ENCODE results near the gene ALX3.

The ALX3 gene

DNA sequence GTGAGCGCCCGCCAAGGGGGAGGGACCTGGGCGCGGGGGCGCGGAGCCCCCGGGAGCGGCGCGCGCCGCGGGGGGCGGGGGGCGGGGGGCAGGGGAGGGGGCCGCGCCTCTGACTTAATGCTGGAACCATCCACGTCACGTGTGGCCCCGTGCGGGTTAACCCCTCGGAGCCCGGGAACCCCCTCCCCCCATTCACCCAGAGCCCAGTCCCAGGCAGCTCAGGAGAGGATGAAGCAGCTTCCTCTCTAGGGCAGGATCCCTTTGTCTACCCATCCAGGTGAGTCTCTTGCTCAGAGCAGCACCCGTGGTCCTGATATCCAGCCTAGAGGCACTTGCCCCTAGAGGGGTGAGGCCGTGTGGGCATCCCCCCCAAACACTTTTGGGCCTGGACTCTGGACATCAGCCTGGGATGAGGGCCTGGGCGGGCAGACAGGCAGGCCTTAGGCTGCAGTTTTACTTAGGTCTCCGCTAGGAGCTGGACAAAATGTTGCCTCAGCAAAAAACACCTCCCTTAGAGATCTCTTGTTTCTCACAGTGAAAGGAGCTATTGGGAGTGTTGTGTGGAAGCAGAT lies at the start of gene ALX3:
ALX3 (minus strand) TSS at position 2 of the 572 bp plus-strand sequence. CDS start 60 bp downstream, outside the sequence.
- Histone ChIP-seq H3K27me3 (peaks cover 100% of the 10 kb centered on the region), H3K4me3 (ENCODE audit: low read depth in 1 of 2, low read length in 1 of 2) (no peak within 1 kb of the TSS), H3K27ac (no peak within 1 kb of the TSS), H3K4me1 (ENCODE audit: control insufficient read depth in 1 of 2, insufficient read depth in 1 of 2, low read depth in 1 of 2, low read length in 1 of 2) (peaks cover 18 to 28% of the 10 kb centered on the region in 2 experiments), H3K9me3 (no peaks in the 10 kb centered on the region), H3K36me3 (no peaks in the 10 kb centered on the region)
- TF ChIP-seq, protein P1, sequence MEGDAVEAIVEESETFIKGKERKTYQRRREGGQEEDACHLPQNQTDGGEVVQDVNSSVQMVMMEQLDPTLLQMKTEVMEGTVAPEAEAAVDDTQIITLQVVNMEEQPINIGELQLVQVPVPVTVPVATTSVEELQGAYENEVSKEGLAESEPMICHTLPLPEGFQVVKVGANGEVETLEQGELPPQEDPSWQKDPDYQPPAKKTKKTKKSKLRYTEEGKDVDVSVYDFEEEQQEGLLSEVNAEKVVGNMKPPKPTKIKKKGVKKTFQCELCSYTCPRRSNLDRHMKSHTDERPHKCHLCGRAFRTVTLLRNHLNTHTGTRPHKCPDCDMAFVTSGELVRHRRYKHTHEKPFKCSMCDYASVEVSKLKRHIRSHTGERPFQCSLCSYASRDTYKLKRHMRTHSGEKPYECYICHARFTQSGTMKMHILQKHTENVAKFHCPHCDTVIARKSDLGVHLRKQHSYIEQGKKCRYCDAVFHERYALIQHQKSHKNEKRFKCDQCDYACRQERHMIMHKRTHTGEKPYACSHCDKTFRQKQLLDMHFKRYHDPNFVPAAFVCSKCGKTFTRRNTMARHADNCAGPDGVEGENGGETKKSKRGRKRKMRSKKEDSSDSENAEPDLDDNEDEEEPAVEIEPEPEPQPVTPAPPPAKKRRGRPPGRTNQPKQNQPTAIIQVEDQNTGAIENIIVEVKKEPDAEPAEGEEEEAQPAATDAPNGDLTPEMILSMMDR (IDR thresholded peaks at IDR 0.05): no peak

DNA sequence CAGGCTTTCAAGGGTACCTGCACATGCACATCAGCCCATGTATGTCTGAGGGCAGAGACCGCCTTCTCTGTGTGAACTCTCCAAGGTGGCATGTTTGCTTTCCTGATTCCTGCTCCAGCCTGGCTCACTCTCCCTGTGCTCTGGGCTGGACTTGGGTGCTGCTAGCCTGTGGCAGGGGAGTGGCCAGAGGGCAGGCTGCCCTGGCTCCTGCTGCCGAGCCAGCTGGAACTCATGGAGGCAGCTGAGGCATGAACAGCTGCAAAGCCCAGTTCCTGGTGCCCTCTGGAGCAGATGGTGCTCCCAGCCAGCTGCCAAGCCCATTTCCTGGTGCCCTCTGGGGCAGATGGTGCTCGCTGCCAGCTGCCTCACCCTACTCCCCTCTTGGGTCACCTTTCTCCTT lies 49.4 kb upstream of the ALX3 start:
- Histone ChIP-seq H3K4me3 (ENCODE audit: low read depth in 1 of 2, low read length in 1 of 2) (no peak overlapping the region), H3K9me3 (no peaks in the 10 kb centered on the region), H3K4me1 (ENCODE audit: control insufficient read depth in 1 of 2, insufficient read depth in 1 of 2, low read depth in 1 of 2, low read length in 1 of 2) (no peaks in the 10 kb centered on the region), H3K36me3 (no peaks in the 10 kb centered on the region), H3K27me3 (peaks cover 64% of the 10 kb centered on the region), H3K27ac (no peak overlapping the region)
- TF ChIP-seq, protein P1 (IDR thresholded peaks at IDR 0.05): no peak

DNA sequence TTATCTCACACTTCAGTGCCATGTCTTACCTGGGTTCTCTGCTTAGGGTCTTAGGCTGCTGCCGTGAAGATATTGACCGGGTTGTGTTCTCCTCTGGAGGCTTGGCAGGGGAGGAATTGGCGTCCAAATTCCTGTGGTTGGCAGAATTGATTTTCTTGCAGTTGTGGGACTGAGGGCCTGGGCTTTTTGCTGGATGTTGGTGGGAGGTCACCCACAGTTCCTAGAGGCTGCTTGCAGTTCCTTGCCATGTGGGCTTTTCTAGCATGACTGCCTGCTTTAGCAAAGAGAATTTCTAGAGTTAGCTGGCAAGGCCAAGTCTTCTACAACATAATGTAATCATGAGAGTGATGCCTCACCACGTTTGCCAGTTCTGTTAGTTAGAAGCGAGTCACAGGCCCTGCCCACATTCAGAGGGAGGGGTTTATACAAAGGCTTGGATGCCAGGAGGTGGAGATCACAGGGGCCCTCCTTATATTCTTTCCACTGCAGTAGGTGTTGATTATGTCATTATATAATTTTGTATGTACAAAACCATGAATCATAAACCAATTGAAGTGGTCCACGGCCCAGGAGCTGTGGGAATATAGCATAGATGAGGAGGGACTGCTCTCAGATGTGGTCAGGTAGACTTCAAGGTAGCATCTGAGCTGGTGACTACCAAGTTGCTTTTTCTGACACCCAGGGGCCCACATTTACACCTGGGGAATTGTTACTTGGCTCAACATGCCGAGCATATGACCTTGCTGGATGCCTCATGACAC lies 48.3 kb upstream of the ALX3 start:
- TF ChIP-seq, protein P1 (IDR thresholded peaks at IDR 0.05): no peak
- Histone ChIP-seq H3K36me3 (no peaks in the 10 kb centered on the region), H3K4me3 (ENCODE audit: low read depth in 1 of 2, low read length in 1 of 2) (no peak overlapping the region), H3K9me3 (no peaks in the 10 kb centered on the region), H3K27ac (no peak overlapping the region), H3K4me1 (ENCODE audit: control insufficient read depth in 1 of 2, insufficient read depth in 1 of 2, low read depth in 1 of 2, low read length in 1 of 2) (no peaks in the 10 kb centered on the region), H3K27me3 (peaks cover 68% of the 10 kb centered on the region)

DNA sequence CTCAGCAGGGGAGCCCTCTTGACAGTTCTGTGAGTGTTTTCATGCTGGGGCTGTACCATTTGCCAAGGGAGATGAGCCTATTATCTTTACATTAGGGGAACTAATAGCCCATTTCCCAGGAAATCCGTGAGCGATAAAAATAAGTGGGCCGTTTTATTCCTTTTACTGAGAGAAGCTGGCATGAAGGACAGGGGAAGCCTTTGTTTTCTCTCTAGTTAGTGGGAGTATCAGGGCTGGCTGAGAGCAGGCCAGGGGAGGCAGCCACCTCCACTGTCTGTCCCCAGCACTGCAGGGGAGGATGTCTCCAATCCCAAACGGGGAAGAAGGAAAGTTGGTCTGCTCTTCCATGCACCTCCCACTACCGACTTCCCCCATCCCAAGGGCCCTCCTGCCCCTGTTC lies 44.3 kb upstream of the ALX3 start:
- Histone ChIP-seq H3K9me3 (no peaks in the 10 kb centered on the region), H3K4me1 (ENCODE audit: control insufficient read depth in 1 of 2, insufficient read depth in 1 of 2, low read depth in 1 of 2, low read length in 1 of 2) (no peaks in the 10 kb centered on the region), H3K27me3 (peaks cover 70% of the 10 kb centered on the region), H3K36me3 (no peaks in the 10 kb centered on the region), H3K4me3 (ENCODE audit: low read depth in 1 of 2, low read length in 1 of 2) (no peak overlapping the region), H3K27ac (no peak overlapping the region)
- TF ChIP-seq, protein P1 (IDR thresholded peaks at IDR 0.05): no peak

DNA sequence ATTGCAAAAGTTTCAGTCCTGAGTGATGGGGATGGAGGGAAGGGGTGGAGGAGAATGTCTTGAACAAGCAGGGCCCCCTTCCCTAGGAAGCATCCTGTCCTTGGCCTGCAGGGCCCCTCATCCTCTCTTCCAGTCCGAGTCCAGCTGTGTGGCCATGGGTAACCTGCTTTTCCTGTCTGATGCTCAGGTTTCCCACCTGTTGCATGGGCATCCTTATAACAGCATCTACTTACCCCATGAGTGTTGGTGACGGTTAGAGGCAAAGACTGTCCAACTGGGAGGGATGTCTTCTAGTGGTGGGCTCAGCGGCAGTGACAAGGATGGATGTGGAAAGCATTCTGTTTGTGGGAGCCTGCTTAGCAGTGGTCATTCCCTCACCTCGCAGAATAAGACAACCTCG lies 43.7 kb upstream of the ALX3 start:
- TF ChIP-seq, protein P1 (IDR thresholded peaks at IDR 0.05): no peak
- peaks cover 69% of the 10 kb centered on the region for H3K27me3 ChIP-seq

More for the DNA sequence above, 43.7 kb upstream of the ALX3 start:
- Histone ChIP-seq H3K4me3 (ENCODE audit: low read depth in 1 of 2, low read length in 1 of 2) (no peak overlapping the region), H3K36me3 (no peaks in the 10 kb centered on the region), H3K4me1 (ENCODE audit: control insufficient read depth in 1 of 2, insufficient read depth in 1 of 2, low read depth in 1 of 2, low read length in 1 of 2) (no peaks in the 10 kb centered on the region), H3K9me3 (no peaks in the 10 kb centered on the region), H3K27ac (no peak overlapping the region)
